ENCODE measurements around the gene SUN1.

Gene SUN1

GRCh38 chr7:898460-898854 lies 66.2 kb downstream of the SUN1 start:
- FAIRE-seq (no peak), DNase-seq (ENCODE audit: insufficient read length, low spot score) (no peak)
- TF ChIP-seq TAF1 (IDR thresholded peaks at IDR 0.05; ENCODE audit: low read depth, low read length): no peak
- TF ChIP-seq POLR2AphosphoS5 (IDR thresholded peaks at IDR 0.05; ENCODE audit: low read depth, low read length): no peak
- TF ChIP-seq POU2F2 (IDR thresholded peaks at IDR 0.05; ENCODE audit: low read depth, low read length): no peak

- FAIRE-seq (no peak), DNase-seq (ENCODE audit: insufficient read length, low spot score) (no peak)
- no peak for TF ChIP-seq PAX5 (IDR thresholded peaks at IDR 0.05; ENCODE audit: insufficient read depth, low read length, severe bottlenecking)
- no peak for TF ChIP-seq POU2F2 (IDR thresholded peaks at IDR 0.05; ENCODE audit: low read depth, low read length)
- TF ChIP-seq POLR2A (IDR thresholded peaks at IDR 0.05; ENCODE audit: low read depth, low read length): no peak
- TF ChIP-seq SPI1 (IDR thresholded peaks at IDR 0.05; ENCODE audit: low read depth, low read length): no peak
- no peak for TF ChIP-seq TAF1 (IDR thresholded peaks at IDR 0.05; ENCODE audit: low read depth, low read length)
- no peak for TF ChIP-seq POLR2AphosphoS5 (IDR thresholded peaks at IDR 0.05; ENCODE audit: low read depth, low read length)
Observed at GRCh38 chr7:898855-899681, 66.8 kb downstream of the SUN1 start.

- no peak for DNase-seq (ENCODE audit: insufficient read length, low spot score)
- FAIRE-seq: no peak
- TF ChIP-seq POLR2A (IDR thresholded peaks at IDR 0.05; ENCODE audit: low read depth, low read length): no peak
- no peak for TF ChIP-seq SPI1 (IDR thresholded peaks at IDR 0.05; ENCODE audit: low read depth, low read length)
- TF ChIP-seq PAX5 (IDR thresholded peaks at IDR 0.05; ENCODE audit: insufficient read depth, low read length, severe bottlenecking): no peak
- no peak for TF ChIP-seq POLR2AphosphoS5 (IDR thresholded peaks at IDR 0.05; ENCODE audit: low read depth, low read length)
- TF ChIP-seq TAF1 (IDR thresholded peaks at IDR 0.05; ENCODE audit: low read depth, low read length): no peak
- no peak for TF ChIP-seq POU2F2 (IDR thresholded peaks at IDR 0.05; ENCODE audit: low read depth, low read length)
Observed at GRCh38 chr7:899806-900205, 67.5 kb downstream of the SUN1 start.

DNA sequence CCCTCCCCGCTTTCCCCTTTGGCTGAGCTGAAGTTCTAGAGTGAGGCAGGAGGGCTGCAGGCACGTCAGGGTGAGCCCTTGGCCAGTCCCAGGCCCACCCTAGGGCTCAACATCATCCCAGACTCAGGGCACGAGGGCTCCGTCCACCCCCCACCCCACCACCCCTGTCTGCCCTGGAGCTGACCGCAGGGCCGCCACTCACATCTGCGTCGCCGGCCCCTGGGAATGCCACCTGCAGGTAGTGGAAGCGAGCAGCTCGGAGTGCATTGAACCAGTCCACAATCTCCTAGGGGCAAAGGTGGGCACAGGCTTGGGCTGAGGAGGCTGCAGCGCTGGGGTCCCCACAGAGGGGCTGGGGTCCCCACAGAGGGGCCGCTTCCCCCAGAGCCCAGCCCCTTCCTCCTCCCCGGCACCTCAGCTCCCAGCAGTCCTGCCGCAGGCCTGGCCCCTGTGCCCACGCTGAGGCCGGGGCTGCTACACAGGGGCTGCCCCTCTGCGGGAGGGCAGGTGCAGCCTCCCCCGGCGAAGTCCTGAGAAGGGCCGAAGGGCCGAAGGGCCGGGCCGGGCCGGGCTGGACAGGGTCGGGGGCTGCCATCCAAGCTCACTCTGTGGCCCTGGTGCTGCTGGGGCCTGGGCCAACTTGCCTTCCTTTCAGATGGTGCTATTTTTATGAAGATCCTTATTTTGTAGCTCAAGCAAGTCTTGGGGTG lies 68.2 kb downstream of the SUN1 start:
- DNase-seq (ENCODE audit: insufficient read length, low spot score) (no peak), FAIRE-seq (no peak)
- TF ChIP-seq POLR2A (IDR thresholded peaks at IDR 0.05; ENCODE audit: low read depth, low read length) (no peak), SPI1 (IDR thresholded peaks at IDR 0.05; ENCODE audit: low read depth, low read length) (no peak), TAF1 (IDR thresholded peaks at IDR 0.05; ENCODE audit: low read depth, low read length) (no peak), POU2F2 (IDR thresholded peaks at IDR 0.05; ENCODE audit: low read depth, low read length) (no peak), PAX5 (IDR thresholded peaks at IDR 0.05; ENCODE audit: insufficient read depth, low read length, severe bottlenecking) (no peak), POLR2AphosphoS5 (IDR thresholded peaks at IDR 0.05; ENCODE audit: low read depth, low read length) (no peak)

GRCh38 chr7:901041-901387 lies 68.7 kb downstream of the SUN1 start:
- TF ChIP-seq POLR2A (IDR thresholded peaks at IDR 0.05; ENCODE audit: low read depth, low read length) (no peak), POU2F2 (IDR thresholded peaks at IDR 0.05; ENCODE audit: low read depth, low read length) (no peak), PAX5 (IDR thresholded peaks at IDR 0.05; ENCODE audit: insufficient read depth, low read length, severe bottlenecking) (no peak), POLR2AphosphoS5 (IDR thresholded peaks at IDR 0.05; ENCODE audit: low read depth, low read length) (no peak), TAF1 (IDR thresholded peaks at IDR 0.05; ENCODE audit: low read depth, low read length) (no peak), SPI1 (IDR thresholded peaks at IDR 0.05; ENCODE audit: low read depth, low read length) (no peak)
- no peak for DNase-seq (ENCODE audit: insufficient read length, low spot score)
- FAIRE-seq: no peak

GRCh38 chr7:901388-902154 lies 69.3 kb downstream of the SUN1 start:
- no peak for TF ChIP-seq POLR2AphosphoS5 (IDR thresholded peaks at IDR 0.05; ENCODE audit: low read depth, low read length)
- TF ChIP-seq PAX5 (IDR thresholded peaks at IDR 0.05; ENCODE audit: insufficient read depth, low read length, severe bottlenecking): no peak
- TF ChIP-seq SPI1 (IDR thresholded peaks at IDR 0.05; ENCODE audit: low read depth, low read length): no peak
- no peak for TF ChIP-seq TAF1 (IDR thresholded peaks at IDR 0.05; ENCODE audit: low read depth, low read length)
- TF ChIP-seq POU2F2 (IDR thresholded peaks at IDR 0.05; ENCODE audit: low read depth, low read length): no peak
- FAIRE-seq: peak; percentile 69
- peak; percentile 94 for DNase-seq (ENCODE audit: insufficient read length, low spot score)

- TF ChIP-seq POLR2A (IDR thresholded peaks at IDR 0.05; ENCODE audit: low read depth, low read length): no peak
- TF ChIP-seq SPI1 (IDR thresholded peaks at IDR 0.05; ENCODE audit: low read depth, low read length): no peak
- no peak for TF ChIP-seq PAX5 (IDR thresholded peaks at IDR 0.05; ENCODE audit: insufficient read depth, low read length, severe bottlenecking)
- TF ChIP-seq POLR2AphosphoS5 (IDR thresholded peaks at IDR 0.05; ENCODE audit: low read depth, low read length): no peak
- TF ChIP-seq TAF1 (IDR thresholded peaks at IDR 0.05; ENCODE audit: low read depth, low read length): no peak
- no peak for TF ChIP-seq POU2F2 (IDR thresholded peaks at IDR 0.05; ENCODE audit: low read depth, low read length)
- no peak for FAIRE-seq
- no peak for DNase-seq (ENCODE audit: insufficient read length, low spot score)
Observed at GRCh38 chr7:902996-903395, 70.7 kb downstream of the SUN1 start.

- no peak for FAIRE-seq
Observed at GRCh38 chr7:903921-904755, 71.9 kb downstream of the SUN1 start.

More at GRCh38 chr7:903921-904755, 71.9 kb downstream of the SUN1 start:
- DNase-seq (ENCODE audit: insufficient read length, low spot score): no peak
- TF ChIP-seq SPI1 (IDR thresholded peaks at IDR 0.05; ENCODE audit: low read depth, low read length) (no peak), POLR2AphosphoS5 (IDR thresholded peaks at IDR 0.05; ENCODE audit: low read depth, low read length) (no peak), TAF1 (IDR thresholded peaks at IDR 0.05; ENCODE audit: low read depth, low read length) (no peak), POLR2A (IDR thresholded peaks at IDR 0.05; ENCODE audit: low read depth, low read length) (no peak), PAX5 (IDR thresholded peaks at IDR 0.05; ENCODE audit: insufficient read depth, low read length, severe bottlenecking) (no peak), POU2F2 (IDR thresholded peaks at IDR 0.05; ENCODE audit: low read depth, low read length) (no peak)
